Hepatocyte (in vitro differentiated cells): ENCODE measurements around the gene SLC25A19.

ENCODE experiments used
- EZH2phosphoT487 ChIP-seq: fragments of 200-600 bp; sonication (generic); IDR thresholded peaks from one replicate; pipeline ENCODE4 v1.6.1; 2018; ENCODE audit warnings: antibody characterized with exemption, mild to moderate bottlenecking, low read depth, moderate library complexity; ENCODE audit not compliant: unreplicated experiment, severe bottlenecking
- TF ChIP-seq, protein P1 (sequence below): fragments of 200-600 bp; sonication (generic); IDR thresholded peaks from 2 replicates; pipeline ENCODE4 v1.5.1; 2016; ENCODE audit warnings: antibody characterized with exemption, mild to moderate bottlenecking; ENCODE audit not compliant: poor library complexity

DNA sequence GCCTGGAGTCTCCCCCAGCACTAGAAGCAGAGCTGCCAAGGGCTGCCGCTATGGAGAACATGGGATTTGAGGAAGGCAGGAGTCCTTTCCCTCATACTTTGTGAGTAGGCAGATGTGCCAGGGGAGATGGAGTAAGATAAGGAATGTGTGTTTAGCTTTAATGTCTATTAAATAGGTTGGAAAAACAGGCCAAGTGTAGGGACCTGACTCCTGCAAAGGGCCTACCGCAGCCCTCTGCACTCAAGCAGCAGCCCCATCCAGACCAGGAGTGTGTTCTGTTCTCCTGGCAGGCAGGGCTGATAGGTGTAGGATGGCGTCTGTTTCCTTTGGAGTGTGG is 16.4 kb downstream of the SLC25A19 start:
- no peak for TF ChIP-seq EZH2phosphoT487
- TF ChIP-seq, protein P1, sequence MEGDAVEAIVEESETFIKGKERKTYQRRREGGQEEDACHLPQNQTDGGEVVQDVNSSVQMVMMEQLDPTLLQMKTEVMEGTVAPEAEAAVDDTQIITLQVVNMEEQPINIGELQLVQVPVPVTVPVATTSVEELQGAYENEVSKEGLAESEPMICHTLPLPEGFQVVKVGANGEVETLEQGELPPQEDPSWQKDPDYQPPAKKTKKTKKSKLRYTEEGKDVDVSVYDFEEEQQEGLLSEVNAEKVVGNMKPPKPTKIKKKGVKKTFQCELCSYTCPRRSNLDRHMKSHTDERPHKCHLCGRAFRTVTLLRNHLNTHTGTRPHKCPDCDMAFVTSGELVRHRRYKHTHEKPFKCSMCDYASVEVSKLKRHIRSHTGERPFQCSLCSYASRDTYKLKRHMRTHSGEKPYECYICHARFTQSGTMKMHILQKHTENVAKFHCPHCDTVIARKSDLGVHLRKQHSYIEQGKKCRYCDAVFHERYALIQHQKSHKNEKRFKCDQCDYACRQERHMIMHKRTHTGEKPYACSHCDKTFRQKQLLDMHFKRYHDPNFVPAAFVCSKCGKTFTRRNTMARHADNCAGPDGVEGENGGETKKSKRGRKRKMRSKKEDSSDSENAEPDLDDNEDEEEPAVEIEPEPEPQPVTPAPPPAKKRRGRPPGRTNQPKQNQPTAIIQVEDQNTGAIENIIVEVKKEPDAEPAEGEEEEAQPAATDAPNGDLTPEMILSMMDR: no peak
